ENCODE data around the gene NHLRC1.
"Not testable (repeated sequence)": the region's sequence is repeated elsewhere in the genome, so short reads cannot be mapped to it uniquely, and the experiment has no call there.

Gene NHLRC1

DNA sequence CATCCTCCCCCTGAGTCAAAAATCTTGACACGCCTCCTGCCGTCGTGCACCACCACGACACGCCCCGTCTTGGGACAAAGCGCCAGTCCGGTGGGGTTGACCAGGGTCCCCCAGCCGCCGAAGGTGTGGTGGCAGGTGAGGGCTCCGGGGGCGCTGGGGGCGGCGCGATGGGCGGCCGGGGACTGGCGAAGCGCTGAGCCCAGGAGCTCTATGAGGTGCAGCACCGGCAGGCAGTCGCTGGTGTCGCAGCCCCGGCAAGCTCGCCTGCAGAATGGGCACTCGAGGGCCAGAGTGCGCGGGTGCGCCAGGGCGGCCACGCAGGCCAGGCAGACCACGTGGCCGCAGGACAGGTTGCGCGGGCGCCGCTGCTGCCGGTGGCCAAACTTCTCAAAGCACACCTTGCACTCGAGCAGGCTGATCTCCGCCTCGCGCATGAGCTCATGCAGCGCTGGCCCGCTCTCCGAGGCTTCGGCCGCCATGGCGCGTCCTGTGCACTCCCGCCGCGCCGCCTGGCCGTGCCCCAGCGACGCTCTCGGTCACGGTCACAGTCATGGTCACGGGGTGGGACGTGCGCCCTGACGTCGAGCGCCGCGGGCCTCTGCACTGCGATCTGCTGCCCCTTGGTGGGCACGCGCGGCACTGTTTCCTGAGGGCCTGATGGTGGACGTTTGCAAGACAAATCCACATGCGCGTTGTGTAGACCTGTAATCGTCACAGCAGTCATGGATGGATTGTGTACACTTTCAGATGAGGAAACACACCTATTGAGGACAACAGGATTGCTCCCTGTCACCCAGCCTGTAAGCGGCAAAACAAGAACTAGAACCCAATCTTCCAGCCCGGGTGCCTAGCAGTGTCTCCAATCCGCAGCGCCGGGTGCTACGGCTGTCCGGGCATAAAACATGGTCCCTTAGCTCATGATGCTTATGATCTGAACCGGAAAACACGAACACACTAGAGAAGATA lies at the start of gene NHLRC1:
TSS of gene NHLRC1 (minus strand) at position 550 of the 966 bp plus-strand sequence. CDS start at position 479, 71 bp downstream.
- DNase-seq (ENCODE audit: low spot score) = peak; percentile 86

DNA sequence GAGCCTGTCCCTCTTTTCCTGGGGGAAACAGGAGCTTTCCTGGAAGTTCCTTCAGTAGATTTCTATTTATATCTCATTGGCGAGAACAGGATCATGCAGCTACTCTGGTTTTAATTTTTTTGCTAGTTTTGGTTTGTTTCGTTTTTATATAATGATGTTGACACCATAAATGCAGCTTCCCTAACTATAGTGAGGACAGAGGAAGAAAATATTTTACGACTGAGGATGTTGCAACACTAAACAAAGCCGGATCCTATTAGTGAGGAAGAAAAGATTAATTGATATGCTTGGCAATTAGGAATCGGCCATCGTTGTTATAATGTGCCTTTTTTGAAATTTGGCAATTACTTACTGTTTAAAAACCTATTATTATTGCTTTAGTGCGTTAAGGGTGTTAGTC lies 49.4 kb upstream of the NHLRC1 start:
- no peak for DNase-seq (ENCODE audit: low spot score)

GRCh38 chr6:18168264-18168663 lies 45.8 kb upstream of the NHLRC1 start:
- DNase-seq (ENCODE audit: low spot score) = no peak

DNA sequence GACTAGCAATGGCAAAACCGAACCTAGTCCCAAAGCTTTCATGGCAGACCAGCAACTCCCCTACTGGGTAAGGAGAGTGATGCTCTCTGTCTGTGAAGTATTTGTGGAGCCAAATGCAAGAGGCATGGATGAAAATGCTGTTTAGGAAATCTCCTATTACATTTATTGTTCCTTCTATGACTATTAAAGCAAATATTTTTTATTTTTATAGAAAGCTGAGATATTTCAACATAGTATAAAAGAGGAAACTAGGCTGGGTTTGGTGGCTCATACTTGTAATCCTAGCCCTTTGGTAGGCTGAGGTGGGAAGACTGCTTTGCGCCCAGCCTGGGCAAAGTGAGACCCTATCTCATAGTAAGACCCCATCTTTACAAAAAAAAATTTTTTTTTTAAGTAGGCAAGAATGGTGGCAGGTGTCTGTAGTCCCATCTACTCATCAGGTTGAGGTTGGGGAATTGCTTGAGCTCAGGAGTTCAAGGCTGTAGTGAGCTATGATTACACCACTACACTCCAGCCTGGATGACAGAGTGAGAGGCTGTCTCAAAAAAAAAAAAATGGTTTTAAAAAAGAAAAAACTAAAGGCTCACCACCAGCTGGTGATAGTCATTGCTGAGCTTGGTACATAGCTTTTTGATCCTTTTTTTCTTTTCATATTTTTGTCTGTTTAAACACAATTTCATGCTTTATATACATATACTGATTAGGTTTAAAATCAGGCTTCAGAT lies 44.0 kb upstream of the NHLRC1 start:
- no peak for DNase-seq (ENCODE audit: low spot score)

DNA sequence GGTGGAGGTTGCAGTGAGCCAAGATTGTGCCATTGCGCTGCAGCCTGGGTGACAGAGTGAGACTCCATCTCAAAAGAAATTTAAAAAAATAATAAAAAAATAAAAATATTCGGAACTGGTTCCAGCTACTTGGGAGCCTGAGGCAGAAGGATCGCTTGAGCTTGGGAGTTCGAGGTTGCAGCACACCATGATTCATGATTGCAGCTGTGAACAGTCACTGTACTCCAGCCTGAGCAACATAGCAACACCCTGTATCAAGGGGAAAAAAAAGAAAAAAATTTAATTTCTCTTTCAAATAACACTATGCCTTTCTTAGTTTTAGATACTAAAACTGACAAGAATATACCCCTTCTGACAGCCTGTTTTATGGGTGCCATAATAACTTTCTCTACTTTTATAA lies 43.3 kb upstream of the NHLRC1 start:
- no peak for DNase-seq (ENCODE audit: low spot score)

- no peak for DNase-seq (ENCODE audit: low spot score)
Measured at GRCh38 chr6:18162401-18162800, 39.9 kb upstream of the NHLRC1 start.

DNA sequence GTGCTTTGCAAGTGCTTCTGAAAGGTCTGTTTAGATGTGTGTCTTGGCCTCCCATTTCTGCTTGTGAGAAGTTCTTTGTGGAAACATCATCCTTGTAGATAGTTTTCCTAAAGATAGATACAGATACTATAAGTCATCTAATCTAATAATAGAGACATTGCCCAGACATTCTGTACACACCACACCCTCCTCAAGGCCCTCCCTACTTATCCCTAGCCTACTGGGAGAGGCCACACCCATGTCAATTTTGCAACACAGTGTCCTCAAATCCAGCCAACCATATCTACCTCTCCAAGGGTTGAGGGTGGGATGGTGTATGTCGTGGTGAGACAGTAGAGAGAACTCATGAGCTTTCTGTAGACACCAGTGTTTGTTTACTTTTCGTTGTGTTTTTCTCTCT lies 39.0 kb upstream of the NHLRC1 start:
- no peak for DNase-seq (ENCODE audit: low spot score)

- DNase-seq (ENCODE audit: low spot score) = no peak
Measured at GRCh38 chr6:18160911-18161310, 38.4 kb upstream of the NHLRC1 start.

- peak; percentile 53 for DNase-seq (ENCODE audit: low spot score)
Measured at GRCh38 chr6:18155864-18156421, 33.5 kb upstream of the NHLRC1 start.

DNA sequence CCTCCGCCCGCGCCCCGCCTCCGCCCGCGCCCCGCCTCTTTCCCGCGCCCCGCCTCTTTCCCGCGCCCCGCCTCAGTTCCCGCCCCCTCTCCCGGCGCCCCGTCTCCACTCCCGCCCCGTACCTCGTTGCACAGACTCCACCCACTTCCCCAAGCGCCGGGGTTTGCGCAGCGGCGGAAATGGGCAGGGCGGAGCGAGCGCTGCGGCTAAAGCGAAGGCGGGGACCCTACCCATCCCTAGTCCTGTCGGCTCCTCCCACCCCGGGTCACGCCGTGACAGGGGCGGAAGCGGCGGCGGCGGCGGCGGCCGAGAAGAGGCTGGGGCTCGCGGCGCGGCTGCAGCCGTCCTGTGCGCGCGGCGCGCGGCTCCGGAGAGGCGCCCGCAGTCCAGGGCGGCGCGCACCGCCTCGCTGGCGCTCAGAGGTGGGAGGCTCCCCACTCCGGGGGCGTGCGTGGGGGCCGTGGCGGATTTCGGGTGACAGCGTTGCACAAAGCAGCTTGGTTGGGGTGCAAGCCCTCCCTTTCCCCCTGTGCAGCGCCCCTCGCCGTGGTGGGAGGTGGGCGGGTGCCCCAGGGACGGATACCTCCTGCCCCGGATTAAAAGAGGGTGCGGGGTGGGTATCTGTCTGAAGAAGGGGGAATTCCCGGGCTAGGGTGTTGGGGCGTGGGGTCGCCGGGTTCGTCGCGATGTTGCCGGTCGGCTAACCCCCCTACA lies 32.8 kb upstream of the NHLRC1 start, which contains the start of gene KDM1B:
TSS of gene KDM1B (plus strand) at position 273 of the 714 bp plus-strand sequence. CDS start 4,474 bp downstream, outside the sequence.
- DNase-seq (ENCODE audit: low spot score) = peak; percentile 99

DNA sequence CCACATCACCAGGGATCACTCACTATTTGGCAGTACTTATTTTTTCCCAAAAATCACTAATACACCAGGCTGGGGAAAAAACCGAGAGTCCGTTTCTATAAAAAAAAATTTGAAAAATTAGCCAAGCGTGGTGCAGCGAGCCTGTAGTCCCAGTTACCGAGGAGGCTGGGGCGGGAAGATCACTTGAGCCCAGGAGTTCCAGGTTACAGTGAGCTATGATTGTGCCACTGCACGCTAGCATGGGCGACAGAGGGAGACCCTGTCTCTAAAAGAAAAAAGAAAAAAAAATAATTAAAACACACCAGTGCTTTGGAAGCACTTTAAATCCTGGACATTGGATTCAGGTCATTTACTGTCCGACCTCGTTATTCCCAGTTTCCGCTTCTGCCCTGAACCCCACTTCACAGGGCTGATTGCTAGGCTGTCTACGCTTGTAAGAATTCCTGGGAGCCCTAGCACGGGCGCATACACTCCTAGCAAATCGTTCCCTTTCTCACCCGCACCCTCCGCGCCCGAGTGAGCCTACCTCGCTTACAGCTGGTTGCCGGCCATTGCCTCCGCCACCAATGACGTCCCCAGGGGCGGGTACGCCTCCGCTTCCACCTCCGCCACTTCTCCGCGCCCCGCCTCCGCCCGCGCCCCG lies 32.2 kb upstream of the NHLRC1 start, which contains the start of gene TPMT:
TSS of gene TPMT (minus strand) at position 571 of the 643 bp plus-strand sequence. CDS start 5,950 bp downstream, outside the sequence.
- no peak for DNase-seq (ENCODE audit: low spot score)

- no peak for DNase-seq (ENCODE audit: low spot score)
Measured at GRCh38 chr6:18153311-18153703, 30.8 kb upstream of the NHLRC1 start.

- DNase-seq (ENCODE audit: low spot score) = no peak
Measured at GRCh38 chr6:18151801-18152200, 29.3 kb upstream of the NHLRC1 start.

- DNase-seq (ENCODE audit: low spot score) = not testable (repeated sequence)
Measured at GRCh38 chr6:18151391-18151790, 28.9 kb upstream of the NHLRC1 start.

- DNase-seq (ENCODE audit: low spot score) = no peak
Measured at GRCh38 chr6:18148304-18149025, 26.0 kb upstream of the NHLRC1 start.

DNA sequence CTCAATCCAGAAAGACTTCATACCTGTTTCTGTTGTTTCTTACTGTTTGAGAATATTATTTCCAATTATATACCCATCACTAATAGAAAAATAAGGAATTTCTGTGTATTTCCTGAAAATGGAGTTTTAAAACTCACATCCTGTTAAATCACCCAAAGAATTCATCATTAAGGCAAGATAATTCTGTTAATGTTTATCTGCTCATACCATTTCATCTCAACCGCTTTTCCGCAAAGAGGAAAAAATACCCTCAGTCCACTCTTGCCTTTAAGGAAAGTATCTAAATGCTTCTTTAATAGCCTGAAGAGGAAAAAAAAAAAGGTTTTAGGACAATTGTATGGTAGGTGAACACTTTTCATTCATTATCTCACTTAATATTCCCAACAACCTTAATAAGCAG lies 25.1 kb upstream of the NHLRC1 start:
- no peak for DNase-seq (ENCODE audit: low spot score)

- DNase-seq (ENCODE audit: low spot score) = no peak
Measured at GRCh38 chr6:18147160-18147559, 24.7 kb upstream of the NHLRC1 start.

GRCh38 chr6:18142591-18142861 lies 20.0 kb upstream of the NHLRC1 start:
- DNase-seq (ENCODE audit: low spot score) = no peak

GRCh38 chr6:18141805-18142590 lies 19.5 kb upstream of the NHLRC1 start:
- DNase-seq (ENCODE audit: low spot score) = no peak
